PC-9 (cell line): Measurements from ENCODE around the gene PRPSAP2. TPM values are rescaled to one million over a fixed set of nuclear protein-coding genes. Genes with fewer than 3 reads are reported as not detected.

Experiments
- BruUV-seq: library from RNA; stranded (reverse); fragments of 400-500 nt; replicated peaks from 2 replicates; lab custom pipeline; 2021; lab: Mats Ljungman, UMichigan
- CTCF ChIA-PET: fragments of 300-600 bp; sonication (Branson Sonifier 250); formaldehyde crosslinking; loops from one replicate; lab custom pipeline; 2022; ENCODE audit warnings: antibody characterized with exemption; lab: Charles Lee
- POLR2A ChIA-PET: fragments of 300-600 bp; sonication (Branson Sonifier 250); formaldehyde crosslinking; loops from one replicate; lab custom pipeline; 2022; ENCODE audit warnings: antibody characterized with exemption; ENCODE audit not compliant: unreplicated experiment; lab: Charles Lee
- DNase-seq, 2 experiments: peaks; one replicate each; pipeline versions ENCODE4 v3.0.0 to v3.0.0-alpha.2; 2015 to 2022; ENCODE audit warnings: mixed read lengths in 1 of 2
- H2AFZ ChIP-seq: fragments of 200-600 bp; sonication (generic); 2 replicates; pipeline ENCODE4 v1.8.1; 2017; ENCODE audit warnings: antibody characterized with exemption
- H3F3A ChIP-seq: fragments of 200-600 bp; sonication (generic); 2 replicates; pipeline ENCODE4 v1.8.1; 2017; ENCODE audit warnings: antibody characterized with exemption, mild to moderate bottlenecking, low read depth; ENCODE audit not compliant: insufficient read depth
- H3K27ac ChIP-seq: fragments of 200-600 bp; sonication (generic); 2 replicates; pipeline ENCODE4 v1.6.1; 2016; ENCODE audit warnings: mixed run types
- H3K27me3 ChIP-seq: fragments of 200-600 bp; sonication (generic); 2 replicates; pipeline ENCODE4 v1.6.1; 2016; ENCODE audit warnings: low read depth, mixed run types; ENCODE audit not compliant: insufficient read depth
- H3K36me3 ChIP-seq: fragments of 200-600 bp; sonication (generic); 2 replicates; pipeline ENCODE4 v1.6.1; 2016; ENCODE audit warnings: low read depth, mixed run types
- H3K4me1 ChIP-seq: fragments of 200-600 bp; sonication (generic); replicated peaks from 2 replicates; pipeline ENCODE4 v1.6.1; 2016; ENCODE audit warnings: mixed run types; ENCODE audit not compliant: insufficient read depth
- H3K4me2 ChIP-seq: fragments of 200-600 bp; sonication (generic); 2 replicates; pipeline ENCODE4 v1.6.1; 2017; ENCODE audit warnings: mixed run types
- H3K4me3 ChIP-seq: fragments of 200-600 bp; sonication (generic); 2 replicates; pipeline ENCODE4 v1.6.1; 2016; ENCODE audit warnings: mixed run types
- H3K79me2 ChIP-seq: fragments of 200-600 bp; sonication (generic); 2 replicates; pipeline ENCODE4 v1.6.1; 2017; ENCODE audit warnings: low read depth, mixed run types
- H3K9me2 ChIP-seq: fragments of 200-600 bp; sonication (generic); 2 replicates; pipeline ENCODE4 v1.8.1; 2017; ENCODE audit warnings: mild to moderate bottlenecking; ENCODE audit not compliant: insufficient read depth
- H3K9me3 ChIP-seq: fragments of 200-600 bp; sonication (generic); 2 replicates; pipeline ENCODE4 v1.8.1; 2016; ENCODE audit warnings: low read depth; ENCODE audit not compliant: insufficient read depth
- H4K20me1 ChIP-seq: fragments of 200-600 bp; sonication (generic); 2 replicates; pipeline ENCODE4 v1.8.1; 2017; ENCODE audit not compliant: insufficient read depth
- CTCF ChIP-seq: fragments of 200-600 bp; sonication (generic); conservative IDR thresholded peaks from 2 replicates; pipeline ENCODE4 v1.6.1; 2017; ENCODE audit warnings: mixed run types, antibody characterized with exemption, mild to moderate bottlenecking, moderate library complexity
- EZH2 ChIP-seq: fragments of 200-600 bp; sonication (generic); IDR thresholded peaks from 2 replicates; pipeline ENCODE4 v1.8.0; 2017; ENCODE audit warnings: antibody characterized with exemption, low read depth
- intact Hi-C: fragments of 100-400 bp; cut with micrococcal nuclease; formaldehyde crosslinking; loops from one replicate; pipeline ENCODE4 v1.10.0; 2022; ENCODE audit not compliant: unreplicated experiment
- total RNA-seq: library from RNA; stranded (reverse); gene quantifications from 2 replicates; pipeline ENCODE4 v1.2.3, GENCODE V29; 2021

The PRPSAP2 gene
- total RNA-seq, 1 experiment from 2014 or later: 50.0 TPM

DNA sequence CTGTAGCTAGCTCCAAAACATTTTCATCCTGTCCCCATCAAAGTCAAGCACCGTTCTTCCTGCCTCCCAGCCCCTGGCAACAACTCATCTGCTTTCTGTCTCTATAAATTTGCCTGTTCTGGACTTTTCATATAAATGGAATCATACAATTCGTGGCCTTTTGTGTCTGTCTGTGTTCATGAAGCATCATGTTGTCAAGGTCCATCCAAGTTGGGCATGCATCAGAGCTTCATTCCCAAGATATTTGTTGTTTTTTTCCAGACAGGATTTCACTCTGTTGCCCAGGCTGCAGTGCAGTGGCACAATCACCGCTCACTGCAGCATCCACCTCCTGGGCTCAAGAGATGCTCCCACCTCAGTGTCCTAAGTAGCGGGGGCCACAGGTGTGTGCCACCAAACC, 99.9 kb downstream of the PRPSAP2 start:
- Histone ChIP-seq H2AFZ (no peak overlapping the region), H4K20me1 (no peaks in the 10 kb centered on the region), H3K4me1 (no peaks in the 10 kb centered on the region), H3K27ac (no peak overlapping the region), H3F3A (0 out of 2 replicates have a peak, but pooled peaks cover 3% of the 10 kb centered on the region), H3K4me3 (no peak overlapping the region), H3K27me3 (no peaks in the 10 kb centered on the region), H3K9me3 (no peaks in the 10 kb centered on the region), H3K9me2 (no peaks in the 10 kb centered on the region), H3K36me3 (no peaks in the 10 kb centered on the region), H3K4me2 (no peak overlapping the region), H3K79me2 (no peaks in the 10 kb centered on the region)
- DNase-seq: no peak
- CTCF ChIA-PET: no interaction called here
- intact Hi-C loops: no loop called here
- TF ChIP-seq EZH2 (no peak), CTCF (no peak)
- no TSS peak for BruUV-seq
- POLR2A ChIA-PET: no interaction called here

DNA sequence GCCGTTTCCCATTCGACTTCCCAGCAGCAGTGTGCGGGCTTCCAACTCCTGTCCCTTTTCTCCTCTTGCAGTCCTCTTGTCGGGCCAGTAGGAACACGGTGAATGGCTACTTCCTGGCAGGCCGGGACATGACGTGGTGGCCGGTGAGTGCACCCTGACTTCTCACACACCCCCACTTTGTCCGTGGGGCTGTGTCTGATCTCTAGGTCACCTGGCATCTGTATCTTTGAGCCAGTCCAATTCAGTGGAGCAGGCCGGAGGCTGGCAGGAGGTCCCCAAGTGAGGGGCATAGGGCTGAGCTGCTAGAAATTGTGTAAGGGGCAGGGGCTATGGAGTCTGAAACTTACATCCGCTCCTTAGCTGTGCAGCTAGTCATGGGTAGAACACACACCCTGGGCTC, 100.7 kb downstream of the PRPSAP2 start:
- H3K4me3 ChIP-seq: no peak overlapping the region
- H3K79me2 ChIP-seq: no peaks in the 10 kb centered on the region
- ChIA-PET CTCF (no interaction called here), POLR2A (no interaction called here)
- no peaks in the 10 kb centered on the region for H4K20me1 ChIP-seq
- DNase-seq: no peak
- H3F3A ChIP-seq: peaks cover 11% of the 10 kb centered on the region; the same call in 1 of the 2 replicates
- no peak overlapping the region for H3K4me2 ChIP-seq
- no TSS peak for BruUV-seq
- H2AFZ ChIP-seq: no peak overlapping the region
- H3K27me3 ChIP-seq: no peaks in the 10 kb centered on the region
- no peaks in the 10 kb centered on the region for H3K4me1 ChIP-seq
- no peak overlapping the region for H3K27ac ChIP-seq
- no peaks in the 10 kb centered on the region for H3K9me3 ChIP-seq
- intact Hi-C loops: no loop called here
- no peaks in the 10 kb centered on the region for H3K9me2 ChIP-seq
- TF ChIP-seq CTCF (no peak), EZH2 (no peak)
- no peaks in the 10 kb centered on the region for H3K36me3 ChIP-seq

DNA sequence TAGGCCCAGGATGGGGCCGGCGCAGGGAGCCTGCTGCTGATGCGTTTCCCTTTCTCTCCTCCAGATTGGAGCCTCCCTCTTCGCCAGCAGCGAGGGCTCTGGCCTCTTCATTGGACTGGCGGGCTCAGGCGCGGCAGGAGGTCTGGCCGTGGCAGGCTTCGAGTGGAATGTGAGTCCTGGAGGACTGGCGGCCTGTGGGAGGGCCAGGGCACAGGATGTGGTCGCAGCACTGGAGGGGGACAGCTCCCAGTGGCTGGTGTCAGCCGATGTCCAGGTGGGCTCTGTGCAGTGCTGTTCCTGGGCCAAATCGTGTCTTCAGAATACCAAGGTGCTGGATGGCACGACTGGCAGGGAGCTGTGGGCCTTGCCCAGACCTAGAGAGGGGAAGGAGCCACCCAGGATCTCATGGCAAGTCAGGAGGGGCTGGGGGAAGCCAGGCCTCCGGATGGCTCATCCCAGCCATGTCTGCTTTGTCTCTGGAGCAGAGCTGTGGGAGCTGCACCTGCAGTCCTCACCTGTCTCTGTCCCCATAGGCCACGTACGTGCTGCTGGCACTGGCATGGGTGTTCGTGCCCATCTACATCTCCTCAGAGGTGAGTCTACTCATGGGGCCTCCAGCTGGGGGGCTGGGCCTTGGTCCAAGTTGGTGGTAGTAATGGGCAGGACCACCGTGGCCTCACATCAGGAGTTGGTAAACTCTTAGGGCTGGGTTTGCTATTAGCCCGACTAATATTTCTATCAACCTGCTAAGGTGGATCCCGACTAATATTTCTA, 101.3 kb downstream of the PRPSAP2 start:
- no TSS peak for BruUV-seq
- Histone ChIP-seq H3K4me3 (no peak overlapping the region), H3K4me2 (no peak overlapping the region), H3K4me1 (no peaks in the 10 kb centered on the region), H3F3A (peaks cover 11% of the 10 kb centered on the region; the same call in 1 of the 2 replicates), H3K36me3 (no peaks in the 10 kb centered on the region), H3K9me2 (no peaks in the 10 kb centered on the region), H3K27ac (no peak overlapping the region), H3K27me3 (no peaks in the 10 kb centered on the region), H4K20me1 (no peaks in the 10 kb centered on the region), H3K9me3 (no peaks in the 10 kb centered on the region), H3K79me2 (no peaks in the 10 kb centered on the region), H2AFZ (no peak overlapping the region)
- ChIA-PET CTCF (no interaction called here), POLR2A (no interaction called here)
- intact Hi-C loops: no loop called here
- TF ChIP-seq EZH2 (no peak), CTCF (no peak)
- no peak for DNase-seq
